Measurements from ENCODE around the gene PCDH9. TPM values are rescaled to one million over a fixed set of nuclear protein-coding genes. Genes with fewer than 3 reads are reported as not detected.
"Not testable (repeated sequence)": the region's sequence is repeated elsewhere in the genome, so short reads cannot be mapped to it uniquely, and the experiment has no call there.

PCDH9 gene
- total and polyA plus RNA-seq, 9 donors: 0.18 to 6.5 (median 1.3) TPM

- no peak for TF ChIP-seq EP300 (IDR thresholded peaks at IDR 0.05)
- TF ChIP-seq CTCF (IDR thresholded peaks at IDR 0.05): no peak
- TF ChIP-seq POLR2A (IDR thresholded peaks at IDR 0.05): no peak
- H3K4me1 ChIP-seq (ENCODE audit: insufficient read depth): no peaks in the 10 kb centered on the region
- H3K9me3 ChIP-seq: no peaks in the 10 kb centered on the region
- WGBS, 3 donors: 40 to 53% (median 44%) methylated on average over 4 of the region's 4 CpGs
- DNase-seq: no peak
- H3K36me3 ChIP-seq: no peaks in the 10 kb centered on the region
- H3K4me3 ChIP-seq: no peak overlapping the region
- intact Hi-C loops (cut with DNase I): no loop called here
- no peaks in the 10 kb centered on the region for H3K27me3 ChIP-seq
- no peak overlapping the region for H3K27ac ChIP-seq
Measured at GRCh38 chr13:67101730-67102467, 128.2 kb downstream of the PCDH9 start.

GRCh38 chr13:67100730-67101129 is 129.4 kb downstream of the PCDH9 start:
- WGBS, 3 donors: 94 to 98% (median 96%) methylated on average over 3 of the region's 3 CpGs
- TF ChIP-seq CTCF (IDR thresholded peaks at IDR 0.05): no peak
- TF ChIP-seq EP300 (IDR thresholded peaks at IDR 0.05): no peak
- no peak for TF ChIP-seq POLR2A (IDR thresholded peaks at IDR 0.05)
- H3K27ac ChIP-seq: no peak overlapping the region
- no peaks in the 10 kb centered on the region for H3K27me3 ChIP-seq
- no peaks in the 10 kb centered on the region for H3K36me3 ChIP-seq
- no peak overlapping the region for H3K4me3 ChIP-seq
- intact Hi-C loops (cut with DNase I): no loop called here
- no peak for DNase-seq
- H3K9me3 ChIP-seq: no peaks in the 10 kb centered on the region
- no peaks in the 10 kb centered on the region for H3K4me1 ChIP-seq (ENCODE audit: insufficient read depth)

- Histone ChIP-seq H3K27me3 (no peaks in the 10 kb centered on the region), H3K36me3 (no peaks in the 10 kb centered on the region), H3K4me3 (no peak overlapping the region), H3K9me3 (no peaks in the 10 kb centered on the region), H3K27ac (no peak overlapping the region), H3K4me1 (ENCODE audit: insufficient read depth) (no peaks in the 10 kb centered on the region)
- 94 to 97% (median 96%) methylated on average over 7 of the region's 7 CpGs for WGBS, 3 donors
- intact Hi-C loops (cut with DNase I): no loop called here
- TF ChIP-seq POLR2A (IDR thresholded peaks at IDR 0.05) (no peak), EP300 (IDR thresholded peaks at IDR 0.05) (no peak), CTCF (IDR thresholded peaks at IDR 0.05) (no peak)
- no peak for DNase-seq
Measured at GRCh38 chr13:67099494-67099893, 130.6 kb downstream of the PCDH9 start.

DNA sequence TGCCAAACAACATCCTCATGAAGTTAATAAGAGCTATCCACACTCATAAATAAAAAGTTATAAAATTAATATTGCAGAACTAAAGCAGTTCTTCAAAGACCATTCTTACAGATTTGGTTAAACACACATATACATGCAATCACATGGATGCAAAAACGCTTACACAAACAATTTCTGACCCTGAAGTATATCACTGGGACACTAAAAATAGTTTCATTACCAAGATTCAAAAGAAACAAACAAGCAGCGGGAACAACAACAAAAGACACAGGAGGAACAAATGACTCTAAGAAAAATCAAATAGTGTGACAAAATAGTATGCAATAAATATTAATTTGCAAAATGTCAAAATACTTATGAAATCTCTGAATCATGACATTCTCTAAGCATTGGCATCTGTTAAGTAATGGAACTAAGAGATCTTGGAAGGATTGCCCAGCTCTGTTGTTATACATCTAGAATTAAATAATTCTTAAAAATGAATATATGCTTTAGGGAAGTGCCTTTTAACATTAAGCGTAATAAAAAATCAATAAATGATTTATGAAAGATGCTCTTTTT is 132.2 kb downstream of the PCDH9 start:
- intact Hi-C loops (cut with DNase I): no loop called here
- TF ChIP-seq CTCF (IDR thresholded peaks at IDR 0.05) (no peak), POLR2A (IDR thresholded peaks at IDR 0.05) (no peak), EP300 (IDR thresholded peaks at IDR 0.05) (no peak)

DNA sequence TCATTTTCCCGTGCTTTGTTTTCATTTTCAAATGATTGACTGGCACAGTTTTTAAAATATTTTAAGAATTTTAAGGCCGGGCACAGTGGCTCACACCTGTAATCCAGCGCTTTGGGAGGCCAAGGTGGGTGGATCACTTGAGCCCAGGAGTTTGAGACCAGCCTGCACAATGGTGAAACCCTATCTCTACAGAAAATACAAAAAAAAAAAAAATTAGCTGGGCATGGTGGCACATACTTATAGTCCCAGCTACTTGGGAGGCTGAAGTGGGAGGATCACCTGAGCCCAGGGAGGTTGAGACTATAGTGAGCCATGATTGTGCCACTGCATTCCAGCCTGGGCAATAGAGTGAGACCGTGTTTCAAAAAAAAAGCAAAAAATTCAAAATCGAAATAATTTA is 133.2 kb downstream of the PCDH9 start:
- H3K27ac ChIP-seq; H3K4me3 ChIP-seq; H3K9me3 ChIP-seq; H3K4me1 ChIP-seq (ENCODE audit: insufficient read depth); DNase-seq; H3K36me3 ChIP-seq; H3K27me3 ChIP-seq; intact Hi-C loops (cut with DNase I): not testable (repeated sequence)
- WGBS, 3 donors: 88 to 92% (median 92%) methylated on average over 5 of the region's 5 CpGs

More for the DNA sequence above, 132.2 kb downstream of the PCDH9 start:
- H3K4me3 ChIP-seq: no peak overlapping the region
- no peak overlapping the region for H3K27ac ChIP-seq
- H3K36me3 ChIP-seq: no peaks in the 10 kb centered on the region
- no peak for DNase-seq
- H3K4me1 ChIP-seq (ENCODE audit: insufficient read depth): no peaks in the 10 kb centered on the region
- WGBS, 3 donors: 78 to 84% (median 83%) methylated on average over 3 of the region's 3 CpGs
- no peaks in the 10 kb centered on the region for H3K9me3 ChIP-seq
- no peaks in the 10 kb centered on the region for H3K27me3 ChIP-seq
